DMS53 treated with DMSO at 0.1 percent for 48 hours (cell line): ENCODE measurements around the gene RDH5.

Experiments
- DNase-seq: peaks from one replicate; lab custom pipeline; 2025; ENCODE audit not compliant: unreplicated experiment; lab: John Stamatoyannopoulos, UW

Gene RDH5

DNA sequence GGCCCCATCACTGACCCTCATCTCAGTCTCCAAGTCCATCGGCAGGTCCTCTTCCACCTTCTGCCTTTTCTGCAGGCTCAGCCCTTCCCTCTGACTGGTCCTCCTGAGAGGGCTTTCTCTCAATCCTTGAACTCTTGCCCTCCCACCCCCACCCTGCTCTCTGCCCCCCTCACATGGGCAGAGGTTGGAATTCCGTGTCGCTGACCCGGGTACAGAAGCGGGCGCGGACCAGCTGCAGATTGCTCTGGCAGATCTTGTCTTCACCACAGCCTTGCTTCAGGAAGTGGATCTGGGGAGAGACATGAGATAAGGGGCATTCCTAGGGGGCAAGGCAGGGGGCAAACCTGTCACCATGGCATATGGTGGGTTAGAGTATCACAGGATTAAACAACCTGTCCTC, 24.8 kb upstream of the RDH5 start:
- no peak for DNase-seq

- DNase-seq: no peak
Measured at GRCh38 chr12:55696141-55696540, 24.1 kb upstream of the RDH5 start.

DNA sequence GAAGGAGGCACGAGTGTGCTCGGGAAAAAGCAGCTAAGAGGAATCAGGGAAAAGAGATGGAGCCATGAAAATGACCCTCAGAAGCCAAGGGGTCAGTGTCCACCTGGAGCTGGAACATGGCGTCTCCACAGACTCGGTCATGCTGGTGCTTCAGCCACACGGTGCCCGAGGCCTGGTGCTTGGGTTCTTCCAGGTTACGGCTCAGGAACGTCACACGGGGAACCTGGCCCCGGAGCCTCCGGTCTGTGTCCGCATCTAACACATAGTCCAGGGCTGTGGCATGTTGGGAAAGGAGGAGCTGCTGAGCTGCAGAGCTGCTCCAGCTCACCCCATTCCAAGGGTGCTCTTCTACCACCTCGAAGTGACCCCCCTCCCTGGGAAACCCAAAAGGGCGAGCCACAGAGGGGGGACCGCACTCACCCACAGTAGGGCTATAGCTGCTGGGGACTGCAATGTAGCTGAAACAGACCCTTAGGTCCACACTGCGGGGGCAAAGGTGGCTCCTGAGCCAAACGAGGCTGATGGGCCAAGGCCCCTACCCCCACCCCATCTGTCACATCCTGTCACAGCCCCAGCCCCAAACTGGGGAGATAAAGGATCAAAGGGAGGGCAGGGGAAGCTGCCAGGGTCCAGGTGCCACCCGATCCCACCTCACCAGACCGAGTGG, 23.3 kb upstream of the RDH5 start:
- no peak for DNase-seq

DNA sequence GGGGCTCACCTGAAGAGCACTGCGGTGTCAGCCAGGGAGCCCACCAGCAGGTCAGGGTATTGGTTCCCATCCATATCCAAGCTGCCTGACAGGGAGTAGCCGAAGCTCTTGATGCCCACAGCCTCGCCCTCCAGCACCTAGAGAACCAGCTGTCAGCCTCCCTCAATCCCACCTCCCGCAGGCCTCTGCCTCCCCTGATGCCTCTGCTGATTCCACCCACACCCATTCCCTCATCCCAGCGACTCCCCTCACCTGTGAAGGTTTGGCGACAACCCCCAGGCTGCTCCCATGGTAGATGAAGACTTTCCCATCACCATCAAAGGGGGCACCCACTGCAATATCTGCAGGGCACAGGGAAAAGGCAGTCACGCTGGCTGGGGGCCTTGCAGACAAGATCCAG, 22.5 kb upstream of the RDH5 start:
- no peak for DNase-seq

DNA sequence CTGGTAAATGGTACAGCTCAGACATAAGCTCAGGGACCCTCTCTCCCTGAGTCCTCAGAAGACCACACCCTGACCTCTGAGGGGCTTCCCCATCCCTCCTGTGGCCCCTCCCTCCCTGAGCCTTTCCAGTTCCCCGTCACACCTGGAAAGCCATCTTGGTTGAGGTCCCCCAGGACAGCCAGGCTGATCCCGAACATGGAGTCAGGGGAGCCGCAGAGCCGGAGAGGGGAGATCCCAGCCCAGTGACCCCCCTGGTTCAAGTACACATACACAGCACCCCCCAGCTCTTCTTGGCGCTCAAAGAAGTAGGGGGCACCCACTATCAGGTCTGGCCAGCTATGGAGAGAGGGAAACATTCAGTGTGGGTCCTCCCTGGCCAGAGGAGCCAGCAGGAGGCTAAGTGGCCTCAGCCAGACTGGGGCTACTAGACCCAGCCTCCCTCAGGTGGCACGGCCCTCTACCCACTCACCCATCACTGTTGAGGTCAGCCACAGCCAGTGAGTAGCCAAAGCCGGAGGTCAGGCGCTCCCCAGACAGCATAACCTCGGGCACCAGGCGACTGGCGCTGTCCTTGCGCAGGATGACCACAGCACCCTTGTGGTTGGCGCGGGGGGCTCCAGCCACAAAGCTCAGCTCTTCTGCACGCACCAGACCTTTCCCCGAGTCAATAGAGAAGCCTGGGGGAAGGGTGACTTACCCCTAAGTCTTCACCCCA, 21.8 kb upstream of the RDH5 start:
- no peak for DNase-seq

DNA sequence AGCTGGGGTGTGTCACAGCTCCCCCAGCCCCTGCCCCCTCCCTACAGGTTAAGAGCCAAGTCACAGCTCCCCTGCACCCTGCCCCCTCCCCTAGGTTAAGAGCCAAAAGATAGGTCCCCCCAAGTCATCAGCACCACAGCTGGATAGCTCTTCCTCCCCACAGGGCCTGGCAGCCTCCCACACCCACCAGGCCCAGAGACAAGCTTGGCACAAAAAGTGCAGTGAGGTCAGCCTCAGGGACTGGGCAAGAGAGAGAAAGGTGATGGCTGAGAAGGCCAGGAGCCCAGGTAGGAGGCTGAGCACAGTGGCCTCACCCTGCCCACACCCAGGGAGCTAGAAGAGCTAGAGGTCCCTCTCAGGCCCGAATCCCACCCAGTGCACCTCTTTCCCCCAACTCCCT, 21.2 kb upstream of the RDH5 start:
- DNase-seq: no peak

GRCh38 chr12:55699471-55700055, 20.6 kb upstream of the RDH5 start:
- no peak for DNase-seq

DNA sequence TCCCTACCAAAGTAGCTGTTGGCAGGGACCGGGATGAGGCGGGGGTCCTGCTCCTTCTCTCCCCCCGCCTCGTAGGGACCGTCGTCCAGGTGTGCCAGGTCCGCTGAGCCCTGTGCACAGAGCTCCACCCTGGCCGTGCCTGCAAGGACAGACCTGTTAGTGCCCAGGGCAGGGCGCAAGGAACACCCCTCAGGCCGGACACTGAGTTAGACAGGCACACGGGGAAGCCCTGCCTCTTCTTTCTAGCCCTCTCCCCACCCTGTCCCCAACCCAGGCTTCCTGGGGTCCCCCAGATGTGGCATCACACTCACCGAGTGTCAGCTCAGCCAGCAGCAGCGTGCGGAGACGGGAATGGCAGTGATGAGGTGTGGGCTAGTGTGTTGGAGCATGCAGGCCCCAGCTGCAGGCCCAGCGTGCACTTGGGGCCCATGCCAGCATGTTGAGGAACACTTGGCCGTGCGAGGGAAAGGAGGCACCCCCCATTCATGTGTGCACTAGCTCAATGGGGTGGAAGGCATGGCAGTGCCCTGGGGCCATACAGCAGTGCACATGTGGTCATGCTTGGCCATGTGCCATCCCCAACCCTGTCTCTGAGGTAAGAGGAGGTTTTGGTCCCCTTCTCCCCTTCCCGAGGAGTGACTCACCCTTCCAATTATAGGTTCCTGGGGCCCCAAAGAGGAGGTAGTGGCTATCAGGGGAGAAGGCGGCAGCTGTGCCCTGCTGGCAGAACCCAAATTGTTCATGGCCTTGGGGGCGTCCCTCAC, 19.8 kb upstream of the RDH5 start:
- DNase-seq: no peak

- DNase-seq: no peak
Measured at GRCh38 chr12:55702861-55703260, 17.3 kb upstream of the RDH5 start.

DNA sequence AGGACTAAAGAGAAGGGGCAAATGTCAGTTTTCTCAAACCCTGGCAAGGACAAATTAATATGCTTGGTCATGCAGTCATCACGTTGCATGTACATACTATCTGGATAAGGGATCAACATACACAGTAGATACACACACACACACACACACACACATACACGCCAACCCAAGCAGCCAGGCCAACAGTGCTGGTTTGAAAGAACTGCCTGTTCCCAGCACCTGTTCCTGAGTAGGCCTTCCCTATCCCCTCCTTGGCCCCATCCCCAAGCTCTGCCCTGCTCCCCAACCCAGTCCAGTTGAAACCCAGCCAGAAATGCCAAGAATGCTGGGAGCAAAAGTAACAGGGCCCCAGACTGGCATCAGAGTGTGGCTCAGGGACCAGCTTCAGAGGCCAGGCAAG, 16.9 kb upstream of the RDH5 start:
- no peak for DNase-seq

- no peak for DNase-seq
Measured at GRCh38 chr12:55703901-55704761, 16.1 kb upstream of the RDH5 start.

DNA sequence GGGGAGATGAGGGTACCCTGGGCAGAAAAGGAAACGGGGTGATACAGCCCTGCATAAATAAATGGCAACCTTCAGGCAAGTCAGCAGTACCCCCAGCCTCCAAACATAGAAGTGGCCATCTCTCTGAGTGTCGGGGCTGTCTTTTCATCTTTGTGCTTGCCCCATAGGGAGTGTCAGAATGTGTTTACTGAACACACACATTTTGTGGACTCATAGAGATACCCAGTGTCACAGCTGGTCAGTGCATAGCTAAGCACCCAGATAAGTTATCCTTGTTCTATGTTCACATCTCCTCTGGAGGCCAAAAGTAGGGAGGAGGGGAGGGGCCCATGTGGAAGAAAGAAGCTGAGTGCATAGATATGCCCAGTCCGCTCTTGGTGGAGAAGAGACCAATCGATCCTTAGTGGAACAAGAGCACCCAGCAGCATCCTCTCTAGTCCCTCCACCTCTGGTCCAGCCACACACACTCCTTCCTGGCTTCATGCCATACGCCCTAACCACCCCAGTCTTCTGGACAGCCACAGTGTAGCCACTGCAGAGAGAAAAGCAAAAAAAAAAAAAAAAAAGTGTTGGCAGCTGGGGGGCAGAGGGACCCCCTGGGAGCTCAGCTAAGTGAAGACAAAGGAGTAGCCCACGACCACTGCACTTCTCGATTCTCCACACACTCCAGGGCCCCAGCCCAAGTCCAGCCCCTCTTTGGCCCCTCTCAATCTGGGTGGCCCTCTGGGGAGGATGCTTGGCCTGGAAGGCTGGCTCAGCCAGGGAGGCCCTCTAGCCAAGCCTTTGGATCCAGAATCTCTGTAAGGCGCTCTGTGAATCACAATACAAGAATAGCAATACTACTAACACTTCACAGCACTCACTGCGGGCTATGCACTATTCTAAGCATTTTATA, 15.1 kb upstream of the RDH5 start:
- DNase-seq: no peak

- DNase-seq: peak; percentile 15
Measured at GRCh38 chr12:55705782-55706402, 14.3 kb upstream of the RDH5 start.

DNA sequence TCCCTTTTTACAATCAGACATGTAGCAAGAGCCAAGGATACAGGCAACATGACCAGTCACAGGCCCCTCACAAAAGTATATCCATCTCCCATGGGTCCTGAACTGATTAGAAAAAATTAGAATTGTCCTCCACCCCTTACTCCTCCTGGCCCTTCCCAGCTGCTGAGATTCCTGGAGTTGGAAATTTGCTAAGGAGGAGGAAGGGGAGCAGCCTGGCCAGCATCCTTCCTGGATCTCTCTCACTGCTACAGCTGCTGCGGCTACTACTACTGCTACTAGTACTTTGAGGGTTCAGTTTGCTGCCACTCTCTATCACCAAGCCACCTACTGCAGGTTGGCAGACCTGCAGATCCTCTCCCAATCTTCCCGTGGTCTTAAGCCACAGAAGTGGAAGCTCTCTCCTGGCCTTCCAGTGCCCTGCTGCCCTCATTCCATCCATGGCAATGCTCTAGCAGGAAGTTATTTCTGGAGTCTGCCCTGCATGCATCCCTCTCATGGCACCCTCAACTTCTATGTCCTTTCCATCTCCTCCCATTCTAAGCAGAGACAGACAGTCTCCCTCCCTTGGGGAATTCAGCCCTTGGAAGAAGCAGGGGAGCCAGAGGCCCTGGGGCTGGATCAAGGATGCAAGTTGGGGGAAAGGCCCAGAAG, 13.5 kb upstream of the RDH5 start:
- no peak for DNase-seq

DNA sequence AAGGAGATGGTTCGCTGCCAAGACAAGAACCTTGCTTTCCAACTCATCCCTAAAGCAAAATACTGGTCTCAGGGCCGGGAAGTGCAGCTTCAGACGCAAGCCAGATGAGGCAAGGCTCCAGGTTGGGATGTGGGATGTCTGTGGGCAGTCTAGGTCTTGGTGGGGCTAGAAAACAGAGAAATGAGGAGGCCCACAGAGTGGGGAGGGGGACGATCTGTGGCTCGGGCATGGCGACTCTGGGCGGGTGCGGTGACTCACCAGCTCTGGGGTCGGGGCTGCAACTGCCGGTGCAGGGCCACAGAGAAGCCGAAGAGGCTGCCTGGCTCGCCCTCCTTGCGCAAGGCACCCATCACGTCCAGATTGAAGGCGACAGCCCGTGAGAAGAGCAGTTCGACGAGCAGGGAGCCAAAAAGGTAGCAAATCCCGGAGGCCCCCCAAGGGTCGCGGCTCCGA, 12.9 kb upstream of the RDH5 start:
- DNase-seq: no peak

GRCh38 chr12:55707841-55708694, 12.1 kb upstream of the RDH5 start, which contains the start of gene ITGA7:
Gene ITGA7 (minus strand): TSS chr12:55707904. CDS start chr12:55707682, 222 bp downstream.
- DNase-seq: peak; percentile 12

GRCh38 chr12:55708695-55709233, 11.4 kb upstream of the RDH5 start:
- no peak for DNase-seq
